Hepatocyte (in vitro differentiated cells): Measurements from ENCODE around the gene BLOC1S1.

Experiments used
- EZH2 ChIP-seq: fragments of 200-600 bp; sonication (generic); IDR thresholded peaks from 2 replicates; pipeline ENCODE4 v1.6.1; 2016; ENCODE audit warnings: antibody characterized with exemption, mild to moderate bottlenecking, borderline replicate concordance
- EZH2phosphoT487 ChIP-seq: fragments of 200-600 bp; sonication (generic); IDR thresholded peaks from one replicate; pipeline ENCODE4 v1.6.1; 2018; ENCODE audit warnings: antibody characterized with exemption, mild to moderate bottlenecking, low read depth, moderate library complexity; ENCODE audit not compliant: unreplicated experiment, severe bottlenecking
- TF ChIP-seq, protein P1 (sequence below): fragments of 200-600 bp; sonication (generic); IDR thresholded peaks from 2 replicates; pipeline ENCODE4 v1.5.1; 2016; ENCODE audit warnings: antibody characterized with exemption, mild to moderate bottlenecking; ENCODE audit not compliant: poor library complexity

DNA sequence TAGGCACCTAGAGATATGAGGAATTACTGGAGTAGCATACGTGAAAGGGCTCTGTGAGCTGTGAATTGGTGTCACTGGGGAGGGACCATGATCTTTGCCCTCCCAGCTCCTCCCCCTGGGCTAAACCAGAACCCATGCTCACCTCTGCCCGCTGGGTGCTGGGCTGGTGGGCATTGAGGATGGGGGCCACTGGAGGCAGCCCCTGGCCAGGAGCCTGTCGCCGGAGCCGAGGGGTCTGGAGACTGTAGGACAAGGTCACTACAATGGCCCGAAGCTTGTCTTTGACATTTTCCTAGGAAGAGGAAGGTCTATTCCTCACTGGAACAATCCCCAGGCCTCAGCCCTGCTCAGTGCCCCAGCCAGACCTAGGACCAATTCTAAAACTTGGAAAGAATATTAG, 19.7 kb upstream of the BLOC1S1 start:
- TF ChIP-seq, protein P1, sequence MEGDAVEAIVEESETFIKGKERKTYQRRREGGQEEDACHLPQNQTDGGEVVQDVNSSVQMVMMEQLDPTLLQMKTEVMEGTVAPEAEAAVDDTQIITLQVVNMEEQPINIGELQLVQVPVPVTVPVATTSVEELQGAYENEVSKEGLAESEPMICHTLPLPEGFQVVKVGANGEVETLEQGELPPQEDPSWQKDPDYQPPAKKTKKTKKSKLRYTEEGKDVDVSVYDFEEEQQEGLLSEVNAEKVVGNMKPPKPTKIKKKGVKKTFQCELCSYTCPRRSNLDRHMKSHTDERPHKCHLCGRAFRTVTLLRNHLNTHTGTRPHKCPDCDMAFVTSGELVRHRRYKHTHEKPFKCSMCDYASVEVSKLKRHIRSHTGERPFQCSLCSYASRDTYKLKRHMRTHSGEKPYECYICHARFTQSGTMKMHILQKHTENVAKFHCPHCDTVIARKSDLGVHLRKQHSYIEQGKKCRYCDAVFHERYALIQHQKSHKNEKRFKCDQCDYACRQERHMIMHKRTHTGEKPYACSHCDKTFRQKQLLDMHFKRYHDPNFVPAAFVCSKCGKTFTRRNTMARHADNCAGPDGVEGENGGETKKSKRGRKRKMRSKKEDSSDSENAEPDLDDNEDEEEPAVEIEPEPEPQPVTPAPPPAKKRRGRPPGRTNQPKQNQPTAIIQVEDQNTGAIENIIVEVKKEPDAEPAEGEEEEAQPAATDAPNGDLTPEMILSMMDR, result no peak
- TF ChIP-seq EZH2phosphoT487, result no peak
- TF ChIP-seq EZH2, result no peak
